ENCODE data around the gene FNDC10. TPM values are rescaled to one million over a fixed set of nuclear protein-coding genes. Genes with fewer than 3 reads are reported as not detected.

FNDC10 gene
- total and polyA plus RNA-seq, 5 donors from 2014 or later, result 0.21 to 0.96 (median 0.32) TPM

DNA sequence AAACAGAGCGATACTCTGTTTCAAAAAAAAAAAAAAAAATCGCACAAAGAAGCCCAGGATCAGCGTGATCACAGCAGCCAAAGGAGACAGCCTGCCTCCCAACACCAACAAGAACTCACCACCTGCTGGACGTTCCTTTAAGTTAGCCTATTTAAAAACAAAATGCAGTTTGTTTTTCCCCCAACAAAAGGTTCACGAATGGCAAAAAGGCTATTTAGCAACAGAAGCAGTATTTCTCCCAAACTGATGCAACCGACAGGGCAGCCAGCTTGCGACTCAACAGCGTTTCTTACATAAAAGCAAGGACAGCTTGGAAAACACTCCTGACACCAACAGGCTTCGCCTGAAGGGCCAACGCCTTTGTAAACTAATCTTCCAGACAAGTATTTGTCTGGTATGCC, 32.0 kb downstream of the FNDC10 start:
- Histone ChIP-seq H3K9me3 (ENCODE audit: control insufficient read depth in 2 of 2, low read length in 2 of 2) (no peaks in the 10 kb centered on the region), H3K27ac (ENCODE audit: insufficient read depth, low read length, poor library complexity, severe bottlenecking) (no peak overlapping the region), H3K4me3 (ENCODE audit: low read depth, low read length) (no peak overlapping the region), H3K27me3 (ENCODE audit: control insufficient read depth, insufficient read depth, low read length) (no peaks in the 10 kb centered on the region), H3K4me1 (ENCODE audit: control insufficient read depth, insufficient read depth, low read length, poor library complexity, severe bottlenecking) (peaks cover 30% of the 10 kb centered on the region), H3K36me3 (ENCODE audit: control insufficient read depth, insufficient read depth, low read length) (peaks cover 39% of the 10 kb centered on the region)
- Mint-ChIP-seq H3K4me3 (no peak overlapping the region), H3K27ac (no peak overlapping the region), H3K4me1 (peaks cover 14 to 63% (median 32%) of the 10 kb centered on the region in 4 donors), H3K36me3 (peaks cover 29% of the 10 kb centered on the region), H3K9me3 (no peaks in the 10 kb centered on the region), H3K27me3 (no peaks in the 10 kb centered on the region)
- ATAC-seq (ENCODE audit: low read depth in 2 of 2) (no peak), DNase-seq (no peak)

DNA sequence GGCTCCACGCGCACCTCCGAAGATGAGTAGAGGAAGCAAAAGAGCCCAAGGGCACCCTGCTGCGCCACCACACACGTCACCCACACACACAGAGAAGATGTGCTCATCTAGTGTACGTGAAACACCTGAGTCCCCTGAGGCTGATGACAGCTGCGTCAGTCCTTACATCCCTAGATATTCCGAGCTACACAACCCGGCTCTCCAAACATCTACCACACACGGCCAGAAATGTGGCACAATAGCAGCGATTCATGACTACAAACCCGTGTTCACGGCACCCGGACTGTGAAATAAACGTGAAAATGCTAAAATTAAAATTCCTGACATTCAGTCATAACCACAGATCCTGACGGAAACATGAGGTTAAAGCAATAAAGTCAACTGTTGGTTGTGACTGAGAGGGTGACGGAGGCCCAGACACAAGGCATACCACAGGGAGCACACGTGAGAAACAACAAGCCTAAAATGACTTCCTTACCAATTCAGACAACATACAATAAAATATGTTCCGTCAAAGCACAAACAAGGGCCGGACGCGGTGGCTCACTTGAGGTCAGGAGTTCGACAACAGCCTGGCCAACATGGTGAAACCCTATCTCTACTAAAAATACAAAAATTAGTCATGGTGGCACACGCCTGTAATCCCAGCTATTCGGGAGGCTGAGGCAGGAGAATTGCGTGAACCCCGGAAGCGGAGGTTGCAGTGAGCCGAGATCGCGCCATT, 32.6 kb downstream of the FNDC10 start:
- Histone ChIP-seq H3K4me3 (ENCODE audit: low read depth, low read length) (no peak overlapping the region), H3K27me3 (ENCODE audit: control insufficient read depth, insufficient read depth, low read length) (no peaks in the 10 kb centered on the region), H3K4me1 (ENCODE audit: control insufficient read depth, insufficient read depth, low read length, poor library complexity, severe bottlenecking) (peaks cover 24% of the 10 kb centered on the region), H3K27ac (ENCODE audit: insufficient read depth, low read length, poor library complexity, severe bottlenecking) (no peak overlapping the region), H3K36me3 (ENCODE audit: control insufficient read depth, insufficient read depth, low read length) (peaks cover 45% of the 10 kb centered on the region), H3K9me3 (ENCODE audit: control insufficient read depth in 2 of 2, low read length in 2 of 2) (no peaks in the 10 kb centered on the region)
- Mint-ChIP-seq H3K9me3 (no peaks in the 10 kb centered on the region), H3K4me3 (peak overlapping the region; percentile 28 to 73 (median 50)), H3K4me1 (peaks cover 14 to 60% (median 32%) of the 10 kb centered on the region in 4 donors), H3K27me3 (no peaks in the 10 kb centered on the region), H3K36me3 (peaks cover 29% of the 10 kb centered on the region), H3K27ac (peak overlapping the region in 1 of 3 donors; percentile 42)
- ATAC-seq (ENCODE audit: low read depth in 2 of 2), result no peak
- no peak for DNase-seq

DNA sequence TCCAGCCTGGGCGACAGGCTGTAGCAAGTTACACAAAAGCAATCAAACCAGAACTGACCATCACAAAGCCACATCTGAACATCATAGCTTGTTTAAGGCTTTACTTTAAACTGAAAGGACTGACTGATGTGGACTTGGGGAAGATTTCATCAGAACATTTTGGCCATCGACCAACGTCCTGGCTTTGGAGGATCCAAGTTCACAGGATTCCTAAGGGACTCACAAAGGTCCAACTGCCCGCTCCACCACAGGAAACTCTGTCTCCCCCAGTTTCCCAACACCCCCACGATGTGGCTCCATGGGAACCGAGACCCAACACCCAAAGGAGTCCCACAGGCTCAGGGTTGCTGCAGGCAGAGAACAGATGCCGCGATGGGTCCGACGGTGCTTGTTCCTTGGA, 34.6 kb downstream of the FNDC10 start:
- H3K4me1 Mint-ChIP-seq, result peaks cover 9 to 50% (median 30%) of the 10 kb centered on the region in 4 donors
- no peaks in the 10 kb centered on the region for H3K27me3 Mint-ChIP-seq
- H3K27me3 ChIP-seq (ENCODE audit: control insufficient read depth, insufficient read depth, low read length), result no peaks in the 10 kb centered on the region
- ATAC-seq (ENCODE audit: low read depth in 2 of 2) (no peak), DNase-seq (no peak)
- no peak overlapping the region for H3K4me3 ChIP-seq (ENCODE audit: low read depth, low read length)
- no peaks in the 10 kb centered on the region for H3K9me3 Mint-ChIP-seq
- no peak overlapping the region for H3K4me3 Mint-ChIP-seq
- peaks cover 33% of the 10 kb centered on the region for H3K36me3 Mint-ChIP-seq
- H3K36me3 ChIP-seq (ENCODE audit: control insufficient read depth, insufficient read depth, low read length), result peaks cover 57% of the 10 kb centered on the region
- no peak overlapping the region for H3K27ac ChIP-seq (ENCODE audit: insufficient read depth, low read length, poor library complexity, severe bottlenecking)
- no peaks in the 10 kb centered on the region for H3K9me3 ChIP-seq (ENCODE audit: control insufficient read depth in 2 of 2, low read length in 2 of 2)
- no peak overlapping the region for H3K27ac Mint-ChIP-seq
- H3K4me1 ChIP-seq (ENCODE audit: control insufficient read depth, insufficient read depth, low read length, poor library complexity, severe bottlenecking), result peaks cover 17% of the 10 kb centered on the region

GRCh38 chr1:1564268-1564667, 35.7 kb downstream of the FNDC10 start:
- Mint-ChIP-seq H3K4me1 (peaks cover 4 to 39% (median 22%) of the 10 kb centered on the region in 4 donors), H3K9me3 (no peaks in the 10 kb centered on the region), H3K27me3 (no peaks in the 10 kb centered on the region), H3K36me3 (peaks cover 27% of the 10 kb centered on the region), H3K4me3 (no peak overlapping the region), H3K27ac (no peak overlapping the region)
- no peak for ATAC-seq (ENCODE audit: low read depth in 2 of 2)
- Histone ChIP-seq H3K9me3 (ENCODE audit: control insufficient read depth in 2 of 2, low read length in 2 of 2) (no peaks in the 10 kb centered on the region), H3K4me3 (ENCODE audit: low read depth, low read length) (no peak overlapping the region), H3K4me1 (ENCODE audit: control insufficient read depth, insufficient read depth, low read length, poor library complexity, severe bottlenecking) (peaks cover 10% of the 10 kb centered on the region), H3K36me3 (ENCODE audit: control insufficient read depth, insufficient read depth, low read length) (peaks cover 53% of the 10 kb centered on the region), H3K27me3 (ENCODE audit: control insufficient read depth, insufficient read depth, low read length) (no peaks in the 10 kb centered on the region), H3K27ac (ENCODE audit: insufficient read depth, low read length, poor library complexity, severe bottlenecking) (no peak overlapping the region)
- no peak for DNase-seq

- DNase-seq, result no peak
- H3K27ac Mint-ChIP-seq, result peak overlapping the region in 1 of 3 donors; percentile 63
- peaks cover 51% of the 10 kb centered on the region for H3K36me3 ChIP-seq (ENCODE audit: control insufficient read depth, insufficient read depth, low read length)
Measured at GRCh38 chr1:1563688-1564087, 36.2 kb downstream of the FNDC10 start.

DNA sequence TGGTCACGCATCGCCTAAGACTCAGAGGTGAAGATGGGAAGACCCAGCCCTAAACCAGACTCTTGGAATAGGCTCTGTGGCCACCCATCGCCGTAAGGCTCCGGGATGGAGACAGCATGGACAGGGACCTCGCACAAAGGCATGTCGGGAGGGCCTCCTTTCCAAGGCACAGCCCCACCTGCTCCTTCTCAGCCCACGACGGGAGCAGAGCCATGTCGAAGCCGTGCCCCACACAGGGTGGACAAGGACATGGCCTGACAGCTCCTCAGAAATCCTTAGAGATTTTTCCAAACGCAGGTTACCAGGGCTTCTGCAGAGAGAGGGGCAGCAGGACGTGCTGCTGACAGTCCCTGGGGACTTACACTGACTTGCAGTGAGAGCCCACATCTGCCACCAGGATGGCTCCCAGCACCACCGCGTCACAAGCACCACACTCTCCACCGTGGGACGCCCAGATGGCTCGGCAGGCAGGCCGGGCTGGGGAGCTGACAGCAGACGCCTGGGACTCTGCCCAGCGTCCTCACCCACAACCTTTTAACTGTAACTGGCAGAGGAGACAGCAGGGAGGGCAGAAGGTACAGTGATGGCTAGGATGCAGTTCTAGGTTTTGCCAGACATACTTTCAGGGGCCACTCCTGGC, 37.3 kb downstream of the FNDC10 start:
- Mint-ChIP-seq H3K9me3 (no peaks in the 10 kb centered on the region), H3K27me3 (no peaks in the 10 kb centered on the region), H3K4me1 (peaks cover 4 to 35% (median 22%) of the 10 kb centered on the region in 4 donors), H3K4me3 (no peak overlapping the region), H3K27ac (no peak overlapping the region), H3K36me3 (peaks cover 27% of the 10 kb centered on the region)
- Histone ChIP-seq H3K27ac (ENCODE audit: insufficient read depth, low read length, poor library complexity, severe bottlenecking) (no peak overlapping the region), H3K36me3 (ENCODE audit: control insufficient read depth, insufficient read depth, low read length) (peaks cover 51% of the 10 kb centered on the region), H3K4me3 (ENCODE audit: low read depth, low read length) (no peak overlapping the region), H3K4me1 (ENCODE audit: control insufficient read depth, insufficient read depth, low read length, poor library complexity, severe bottlenecking) (peaks cover 5% of the 10 kb centered on the region), H3K27me3 (ENCODE audit: control insufficient read depth, insufficient read depth, low read length) (no peaks in the 10 kb centered on the region), H3K9me3 (ENCODE audit: control insufficient read depth in 2 of 2, low read length in 2 of 2) (no peaks in the 10 kb centered on the region)
- no peak for DNase-seq
- ATAC-seq (ENCODE audit: low read depth in 2 of 2), result no peak

More at GRCh38 chr1:1563688-1564087, 36.2 kb downstream of the FNDC10 start:
- Histone ChIP-seq H3K4me1 (ENCODE audit: control insufficient read depth, insufficient read depth, low read length, poor library complexity, severe bottlenecking) (peaks cover 10% of the 10 kb centered on the region), H3K27me3 (ENCODE audit: control insufficient read depth, insufficient read depth, low read length) (no peaks in the 10 kb centered on the region), H3K27ac (ENCODE audit: insufficient read depth, low read length, poor library complexity, severe bottlenecking) (no peak overlapping the region), H3K4me3 (ENCODE audit: low read depth, low read length) (no peak overlapping the region), H3K9me3 (ENCODE audit: control insufficient read depth in 2 of 2, low read length in 2 of 2) (no peaks in the 10 kb centered on the region)
- Mint-ChIP-seq H3K36me3 (peaks cover 27% of the 10 kb centered on the region), H3K9me3 (no peaks in the 10 kb centered on the region), H3K4me3 (no peak overlapping the region), H3K4me1 (peaks cover 4 to 41% (median 22%) of the 10 kb centered on the region in 4 donors), H3K27me3 (no peaks in the 10 kb centered on the region)
- no peak for ATAC-seq (ENCODE audit: low read depth in 2 of 2)

DNA sequence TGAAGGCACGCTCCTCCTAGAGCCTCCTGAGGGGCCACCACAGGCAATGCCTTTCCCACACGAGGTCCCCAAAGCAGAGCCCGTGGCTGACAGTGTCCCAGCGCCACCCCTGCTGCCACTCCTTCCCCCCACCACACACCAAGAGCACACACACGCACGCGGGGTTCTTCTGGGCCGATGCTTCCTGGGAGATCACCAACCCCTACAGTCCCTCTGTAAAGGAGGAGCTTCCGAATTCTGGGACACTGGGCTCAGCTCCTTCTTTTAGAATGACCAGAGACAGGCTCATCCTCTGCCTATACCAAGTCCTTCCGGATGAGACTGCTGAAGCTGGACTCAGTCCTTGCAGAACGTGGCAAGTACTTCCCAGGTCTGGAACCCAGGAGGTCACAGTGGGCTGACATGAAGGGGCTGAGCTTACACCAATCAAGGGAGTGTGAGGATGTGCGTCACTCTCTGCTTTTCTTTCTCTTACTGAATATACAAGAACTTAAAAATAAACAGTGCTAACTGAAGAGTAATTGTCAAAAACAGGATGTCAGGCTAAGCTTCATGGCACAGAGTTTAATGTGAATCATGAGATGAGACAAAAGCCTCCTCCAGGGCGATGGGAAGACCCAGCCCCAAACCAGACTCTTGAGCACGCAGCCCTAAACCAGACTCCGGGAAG, 38.0 kb downstream of the FNDC10 start:
- Histone ChIP-seq H3K36me3 (ENCODE audit: control insufficient read depth, insufficient read depth, low read length) (peaks cover 51% of the 10 kb centered on the region), H3K27me3 (ENCODE audit: control insufficient read depth, insufficient read depth, low read length) (no peaks in the 10 kb centered on the region), H3K4me3 (ENCODE audit: low read depth, low read length) (no peak overlapping the region), H3K4me1 (ENCODE audit: control insufficient read depth, insufficient read depth, low read length, poor library complexity, severe bottlenecking) (peaks cover 2% of the 10 kb centered on the region), H3K27ac (ENCODE audit: insufficient read depth, low read length, poor library complexity, severe bottlenecking) (no peak overlapping the region), H3K9me3 (ENCODE audit: control insufficient read depth in 2 of 2, low read length in 2 of 2) (no peaks in the 10 kb centered on the region)
- Mint-ChIP-seq H3K27ac (no peak overlapping the region), H3K36me3 (peaks cover 27% of the 10 kb centered on the region), H3K27me3 (no peaks in the 10 kb centered on the region), H3K4me1 (peaks cover under 1 to 28% (median 17%) of the 10 kb centered on the region in 4 donors), H3K4me3 (no peak overlapping the region), H3K9me3 (no peaks in the 10 kb centered on the region)
- ATAC-seq (ENCODE audit: low read depth in 2 of 2), result no peak
- no peak for DNase-seq
